Stimulated activated CD8-positive, alpha-beta memory T cell treated with anti-CD3 and anti-CD28 coated beads, Interleukin-4, amount 100 ng/mL, for 1 hour (primary cell): ENCODE results near the gene SLC37A1.

Experiments used
- DNase-seq, 2 donors: peaks; one replicate each; pipeline ENCODE4 v3.0.0-alpha.2; 2020; ENCODE audit warnings: low read depth in 2 of 2, low spot score in 1 of 2

SLC37A1 gene

DNA sequence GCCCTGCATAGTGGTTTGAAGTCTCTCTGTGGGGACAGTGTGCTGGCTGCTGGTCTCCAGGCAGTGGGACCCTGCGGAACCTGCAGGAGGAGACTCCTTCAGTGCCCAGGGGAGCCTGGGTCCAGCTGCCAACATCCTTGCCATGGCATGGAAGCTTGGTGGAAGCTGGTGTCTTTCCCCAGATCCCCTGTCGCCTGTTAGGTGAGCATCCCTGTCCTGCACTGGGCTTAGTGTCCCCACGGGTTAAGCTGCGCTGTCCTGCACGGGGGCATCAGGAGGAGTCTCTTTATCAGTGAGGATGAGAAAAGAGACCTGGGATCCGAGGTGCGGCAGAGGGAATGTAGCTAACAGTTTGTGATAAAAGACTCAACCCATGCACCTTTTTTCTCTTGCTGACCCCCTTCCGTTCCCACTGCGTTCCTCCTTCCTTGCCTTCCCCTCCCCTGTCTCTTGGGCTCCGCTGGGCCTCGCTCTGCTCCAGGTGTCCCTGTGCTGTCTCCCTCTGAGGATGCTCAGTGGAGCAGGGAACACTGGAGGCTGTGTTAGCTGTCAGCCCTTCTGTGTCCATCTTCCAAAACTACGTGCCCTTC, 59.3 kb downstream of the SLC37A1 start:
- DNase-seq = no peak

- no peak for DNase-seq
These were observed 60.8 kb downstream of the SLC37A1 start for GRCh38 chr21:42574234-42575027.

DNA sequence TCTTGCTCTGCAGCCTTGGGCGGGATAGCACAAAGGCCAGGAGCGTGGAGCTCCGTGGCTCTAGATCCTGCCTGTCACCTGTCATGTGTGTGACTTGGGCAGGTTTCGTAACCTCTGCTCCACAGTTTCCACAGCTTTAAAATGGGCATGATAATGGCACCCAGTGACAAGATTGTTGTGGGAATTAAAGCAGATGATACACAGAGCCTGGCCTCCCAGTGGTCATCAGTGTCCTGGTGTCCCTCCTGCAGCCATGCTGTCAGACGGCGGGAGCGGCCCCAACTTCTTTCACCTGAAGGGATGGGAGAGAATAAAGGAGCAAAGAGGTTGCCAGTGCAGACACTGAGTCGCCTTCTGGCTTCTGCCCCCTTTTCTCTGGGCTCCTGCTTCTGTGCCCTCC, 61.5 kb downstream of the SLC37A1 start:
- DNase-seq = no peak

GRCh38 chr21:42576639-42577038, 63.0 kb downstream of the SLC37A1 start:
- DNase-seq = no peak

GRCh38 chr21:42578034-42578433, 64.4 kb downstream of the SLC37A1 start:
- no peak for DNase-seq

- no peak for DNase-seq
These were observed 65.2 kb downstream of the SLC37A1 start for GRCh38 chr21:42578761-42579415.

DNA sequence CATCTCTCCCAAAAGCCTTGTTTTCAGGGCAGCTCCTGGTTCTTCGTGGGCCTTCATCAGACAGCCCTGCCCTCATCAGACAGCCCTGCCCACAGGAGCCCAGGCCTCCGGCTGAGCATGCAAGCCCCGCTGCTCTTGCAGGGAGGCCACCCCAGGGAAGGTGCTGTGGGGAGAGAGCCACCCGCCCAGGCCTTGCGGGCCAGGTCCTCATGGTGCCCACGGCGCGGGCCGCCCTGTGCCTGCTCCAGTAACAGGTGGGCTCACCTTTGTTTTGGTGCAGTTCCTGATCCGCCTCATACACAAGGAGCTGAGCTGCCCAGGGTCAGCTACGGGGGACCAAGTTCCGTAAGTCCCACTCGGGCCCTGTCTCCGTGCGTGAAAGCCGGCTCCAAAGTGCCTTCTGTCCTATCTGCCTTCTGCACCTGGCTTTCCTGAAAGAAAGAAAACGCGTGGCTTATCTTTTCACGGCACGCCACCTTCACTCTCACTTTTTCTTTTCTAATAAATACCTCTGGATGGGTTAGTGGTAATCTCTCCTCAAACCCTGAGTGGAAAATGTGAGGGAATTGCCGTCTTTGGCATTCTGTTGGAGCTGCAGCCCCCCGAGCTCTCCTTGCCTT, 65.9 kb downstream of the SLC37A1 start:
- DNase-seq = no peak

DNA sequence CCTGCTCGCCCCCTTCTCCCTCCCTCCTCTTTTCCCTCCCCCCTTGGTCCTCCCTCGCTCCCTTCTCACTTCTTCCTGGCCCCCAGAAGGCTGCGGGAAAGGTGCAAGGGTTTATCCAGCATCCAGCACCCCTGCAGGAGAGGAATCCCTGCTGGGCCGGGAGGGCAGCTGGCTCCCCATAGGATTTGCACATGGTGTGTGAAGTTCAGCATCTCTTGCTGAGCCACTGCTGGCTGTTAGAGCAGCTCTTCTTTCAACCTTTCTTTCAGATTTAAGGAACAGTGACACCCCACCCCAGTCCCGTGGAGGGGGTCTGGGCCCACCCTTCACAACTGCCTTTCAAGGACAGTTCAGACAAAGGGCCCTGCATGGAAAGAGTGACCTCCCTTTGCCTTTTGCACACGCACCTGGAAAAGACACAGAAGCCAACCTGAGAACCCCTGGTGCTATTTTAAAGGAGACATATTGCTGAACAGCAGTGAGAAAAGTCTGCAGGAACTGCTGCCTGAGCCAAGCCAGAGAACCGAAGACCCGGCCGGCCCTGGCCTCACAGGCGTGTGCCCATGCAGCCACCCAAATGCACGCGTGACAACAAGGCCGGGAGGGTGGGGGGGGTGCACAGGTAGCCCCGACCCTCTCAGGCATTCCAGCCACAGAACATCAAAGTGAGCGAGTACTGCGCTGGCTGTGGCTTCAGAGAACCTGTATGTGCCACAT, 66.6 kb downstream of the SLC37A1 start:
- DNase-seq = no peak

DNA sequence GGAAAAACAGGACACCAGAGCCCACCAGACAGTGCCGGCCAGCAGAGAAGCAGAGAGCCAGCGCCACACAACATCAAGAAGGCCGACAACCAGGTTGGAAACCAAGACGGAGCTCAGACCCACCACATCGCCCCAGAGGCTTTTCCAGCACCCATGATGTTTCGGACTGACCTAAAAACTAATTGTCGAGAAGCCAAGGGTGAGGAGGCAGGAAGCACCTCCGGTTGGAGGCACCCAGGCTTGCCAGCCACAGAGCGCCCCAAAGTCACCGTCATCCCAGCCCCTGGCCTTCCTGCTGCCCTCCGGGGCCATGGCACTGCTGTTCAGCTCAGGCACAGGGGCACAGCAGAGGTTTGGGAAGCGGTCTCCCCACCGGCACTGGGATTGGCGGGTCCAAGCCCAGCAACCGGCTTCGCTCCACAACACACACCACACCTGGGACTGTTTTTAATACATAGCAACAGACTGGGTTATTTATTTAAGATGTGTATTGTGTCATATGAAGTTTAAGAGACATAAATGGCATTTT, 67.2 kb downstream of the SLC37A1 start:
- no peak for DNase-seq

DNA sequence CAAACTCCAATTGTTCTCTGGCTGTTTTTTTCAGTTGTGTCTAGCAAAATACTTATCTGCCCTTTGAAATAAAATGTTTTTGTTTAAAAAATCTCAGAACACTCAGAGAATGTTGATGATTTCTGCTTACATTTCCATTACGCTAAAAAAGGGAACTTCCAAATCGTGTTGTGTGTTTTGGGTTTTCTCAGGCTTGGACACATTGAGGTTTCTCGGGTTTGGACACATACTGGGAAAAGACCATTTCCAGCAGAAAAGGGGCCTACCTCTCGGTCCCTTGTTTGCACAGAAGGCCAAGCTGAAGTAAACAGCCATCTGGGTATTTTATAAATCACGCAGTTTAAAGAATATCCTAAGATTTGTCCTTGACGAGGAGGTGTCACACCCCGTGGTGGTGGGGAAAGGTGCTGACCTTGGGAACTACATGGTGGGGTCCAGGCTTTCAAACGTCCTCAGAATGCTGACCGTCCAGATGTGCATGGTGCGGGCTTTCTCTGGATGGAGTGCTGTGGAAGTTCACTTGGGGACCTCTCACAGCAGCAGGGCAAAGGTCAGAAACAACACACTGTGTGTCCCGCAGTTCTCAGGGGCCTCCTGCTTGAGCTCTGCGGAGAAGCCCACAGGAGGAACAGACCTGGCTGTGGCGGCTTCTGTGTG, 67.8 kb downstream of the SLC37A1 start:
- DNase-seq = no peak

- DNase-seq = no peak
These were observed 68.5 kb downstream of the SLC37A1 start for GRCh38 chr21:42581993-42582786.

GRCh38 chr21:42582787-42583476, 69.3 kb downstream of the SLC37A1 start:
- DNase-seq = no peak

GRCh38 chr21:42583477-42584295, 70.0 kb downstream of the SLC37A1 start:
- no peak for DNase-seq

DNA sequence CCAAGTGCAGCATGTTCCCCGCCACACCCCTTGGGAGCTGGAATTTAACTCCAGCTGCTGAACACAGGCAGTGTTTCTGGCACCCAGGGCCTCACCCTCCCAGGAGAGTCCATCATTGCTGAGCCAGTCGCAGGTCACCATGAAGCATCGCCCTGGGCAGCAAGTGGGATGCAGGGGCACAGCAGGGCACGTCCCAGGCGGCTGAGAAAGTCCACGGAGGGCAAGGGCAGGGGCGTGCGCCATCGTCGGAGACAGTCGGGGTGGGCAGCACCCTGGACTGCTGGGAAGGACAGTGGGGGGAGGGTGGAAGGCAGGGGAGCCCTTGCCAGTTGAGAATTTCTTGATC, 70.6 kb downstream of the SLC37A1 start:
- DNase-seq = no peak

DNA sequence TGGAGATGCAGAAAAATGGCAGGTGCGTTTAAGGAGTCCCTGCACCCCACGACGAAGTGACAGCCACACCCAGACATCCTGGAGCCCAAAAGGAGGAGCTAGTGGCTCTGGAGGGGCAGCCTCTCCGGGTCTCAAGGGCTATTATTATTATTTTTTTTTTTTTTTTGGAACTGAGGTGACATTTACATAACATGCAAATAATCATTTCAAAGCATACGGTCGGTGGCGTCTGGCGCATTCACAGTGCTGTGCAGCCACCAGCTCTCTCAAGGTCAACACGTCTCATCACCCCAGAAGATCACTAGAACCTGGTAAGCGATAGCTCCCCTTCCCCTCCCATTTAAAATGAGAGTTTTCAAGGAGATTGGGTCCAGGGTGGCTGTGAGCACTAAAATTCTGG, 72.2 kb downstream of the SLC37A1 start:
- DNase-seq = no peak

DNA sequence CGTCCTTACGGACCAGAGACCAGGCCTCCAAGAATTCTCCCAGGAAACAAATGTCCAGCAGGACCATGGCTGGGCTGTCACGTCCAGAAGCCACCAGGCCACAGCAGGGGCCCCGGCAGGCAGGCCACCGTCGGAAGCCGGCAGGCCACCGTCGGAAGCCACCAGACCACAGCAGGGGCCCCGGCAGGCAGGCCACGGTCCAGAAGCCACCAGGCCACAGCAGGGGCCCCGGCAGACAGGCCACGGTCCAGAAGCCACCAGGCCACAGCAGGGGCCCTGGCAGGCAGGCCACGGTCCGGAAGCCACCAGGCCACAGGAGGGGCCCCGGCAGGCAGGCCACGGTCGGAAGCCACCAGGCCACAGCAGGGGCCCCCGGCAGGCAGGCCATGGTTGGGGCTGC, 72.8 kb downstream of the SLC37A1 start:
- DNase-seq = no peak

DNA sequence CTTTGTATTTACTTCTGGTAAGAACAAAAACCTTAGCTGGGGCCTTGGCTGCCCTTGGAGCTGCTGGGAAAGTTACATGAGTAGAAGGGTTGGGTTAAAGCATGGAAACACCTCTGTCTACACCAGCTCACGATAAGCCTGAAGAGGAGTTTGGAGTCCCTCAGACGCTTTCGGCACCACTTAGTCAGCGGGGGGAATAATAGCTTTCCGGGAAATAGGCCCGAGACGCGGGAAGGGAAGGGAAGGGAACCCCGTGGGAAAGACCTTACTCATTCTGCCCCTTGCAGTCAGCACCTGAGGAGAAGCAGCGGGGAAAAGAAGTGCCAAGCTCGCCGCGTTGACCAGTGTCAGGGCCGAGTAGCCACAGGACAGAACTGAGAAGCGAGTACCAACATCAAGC, 73.4 kb downstream of the SLC37A1 start:
- no peak for DNase-seq

GRCh38 chr21:42590431-42591131, 76.9 kb downstream of the SLC37A1 start:
- DNase-seq = no peak
